Psoas muscle (tissue), 8 donors: ENCODE results near the gene DACH1. TPM values are rescaled to one million over a fixed set of nuclear protein-coding genes. Genes with fewer than 3 reads are reported as not detected.

Source experiments
- ATAC-seq, 4 donors: fragments of 200-7000 bp; cut with Tn5 transposase; one replicate each; pipeline ENCODE4 v1.9.1; 2020; ENCODE audit warnings: moderate library complexity in 3 of 4, mild to moderate bottlenecking in 2 of 4
- DNase-seq, 2 donors: peaks; one replicate each; pipeline ENCODE4 v3.0.0-alpha.2; 2020
- H3K27ac ChIP-seq: fragments of 200-600 bp; one replicate; pipeline ENCODE4 v1.8.0; 2022
- H3K27me3 ChIP-seq, 3 donors: fragments of 200-600 bp in 1 of 3; one replicate each; pipeline versions ENCODE4 v1.6.1 to v1.8.0; 2013 to 2022; ENCODE audit warnings: low read length in 2 of 3, mild to moderate bottlenecking in 2 of 3, moderate library complexity in 1 of 3; ENCODE audit not compliant: insufficient read depth in 3 of 3
- H3K36me3 ChIP-seq, 2 donors: fragments of 200-600 bp in 1 of 2; one replicate each; pipeline versions ENCODE4 v1.6.1 to v1.8.0; 2013 to 2022; ENCODE audit warnings: low read depth in 1 of 2, mild to moderate bottlenecking in 1 of 2, moderate library complexity in 1 of 2; ENCODE audit not compliant: insufficient read depth in 1 of 2
- H3K4me1 ChIP-seq: fragments of 200-600 bp; one replicate; pipeline ENCODE4 v1.8.0; 2022
- H3K4me3 ChIP-seq: fragments of 200-600 bp; one replicate; pipeline ENCODE4 v1.8.0; 2022; ENCODE audit warnings: mild to moderate bottlenecking
- H3K9me3 ChIP-seq: fragments of 200-600 bp; one replicate; pipeline ENCODE4 v1.8.0; 2022
- WGBS, 3 donors: extraction: QIAGEN DNeasy Blood & Tissue Kit; methylation state at CpG; one replicate each; pipeline versions ENCODE4 v1.1.6 to v1.1.7; 2013; 5-methylcytosine and 5-hydroxymethylcytosine counted together
- intact Hi-C, 2 donors: fragments of 100-400 bp; cut with DNase I; formaldehyde crosslinking; loops; one replicate each; pipeline versions ENCODE4 v1.11.0 to v1.14.2; 2022
- polyA plus RNA-seq, 3 donors: library from polyadenylated mRNA; stranded (reverse); fragments of 200-250 nt; gene quantifications; one replicate each; pipeline ENCODE4 v1.2.3, GENCODE V29; 2013
- total RNA-seq, 4 donors: library from RNA; stranded (reverse); fragmentation: NEBNext Ultra II Directional in 2 of 4; extraction: Animal tissue kit (Norgen Biotek cat#: 25700) in 2 of 4; gene quantifications; one replicate each; pipeline versions ENCODE4 v1.2.1 to v1.2.4, GENCODE V29; 2021 to 2023
- TF ChIP-seq, protein P1 (sequence below): fragments of 200-600 bp; IDR thresholded peaks from one replicate; pipeline ENCODE4 v1.8.0; 2022; ENCODE audit warnings: antibody characterized with exemption
- donor health status: healthy with polysubstance abuse.
- donor health status: DM: no; HTN: no; CAD: no; lungs with moderate emphysema.
- donor health status: Bipolar disorder and iron deficiency.
- donor health status: healthy.
- donor health status: DM: yes; HTN: yes; CAD: no.
- donor health status: DM: no; HTN: no; CAD: no.
- donor health status: DM: no; HTN: no; CAD: no.
- donor health status: DM: yes; HTN: yes; CAD: no.

Gene DACH1
- total and polyA plus RNA-seq, 7 donors, result 0.51 to 3.6 (median 1.1) TPM

DNA sequence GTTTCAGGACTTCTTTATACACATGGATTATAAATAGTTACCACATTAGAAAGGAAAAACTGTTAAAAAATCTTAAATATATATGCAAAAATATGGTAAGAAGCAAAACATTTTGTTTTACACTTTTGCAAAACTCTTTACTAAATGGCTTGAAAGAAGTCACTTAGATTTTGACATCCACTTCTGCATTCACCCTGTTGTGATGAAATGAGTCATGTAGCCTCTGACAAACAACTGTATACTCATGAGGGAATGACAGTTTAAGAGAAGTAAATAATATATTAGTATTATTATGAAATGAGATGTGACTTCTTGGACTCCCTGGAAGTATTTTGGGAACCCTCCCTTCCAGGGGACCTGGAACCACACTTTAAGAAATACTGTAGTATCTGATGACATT lies 275.6 kb downstream of the DACH1 start:
- ATAC-seq (no peak), DNase-seq (no peak)
- no peaks in the 10 kb centered on the region for H3K36me3 ChIP-seq
- no peaks in the 10 kb centered on the region for H3K4me1 ChIP-seq
- H3K9me3 ChIP-seq, result no peaks in the 10 kb centered on the region
- H3K27ac ChIP-seq, result no peak overlapping the region
- TF ChIP-seq, protein P1, sequence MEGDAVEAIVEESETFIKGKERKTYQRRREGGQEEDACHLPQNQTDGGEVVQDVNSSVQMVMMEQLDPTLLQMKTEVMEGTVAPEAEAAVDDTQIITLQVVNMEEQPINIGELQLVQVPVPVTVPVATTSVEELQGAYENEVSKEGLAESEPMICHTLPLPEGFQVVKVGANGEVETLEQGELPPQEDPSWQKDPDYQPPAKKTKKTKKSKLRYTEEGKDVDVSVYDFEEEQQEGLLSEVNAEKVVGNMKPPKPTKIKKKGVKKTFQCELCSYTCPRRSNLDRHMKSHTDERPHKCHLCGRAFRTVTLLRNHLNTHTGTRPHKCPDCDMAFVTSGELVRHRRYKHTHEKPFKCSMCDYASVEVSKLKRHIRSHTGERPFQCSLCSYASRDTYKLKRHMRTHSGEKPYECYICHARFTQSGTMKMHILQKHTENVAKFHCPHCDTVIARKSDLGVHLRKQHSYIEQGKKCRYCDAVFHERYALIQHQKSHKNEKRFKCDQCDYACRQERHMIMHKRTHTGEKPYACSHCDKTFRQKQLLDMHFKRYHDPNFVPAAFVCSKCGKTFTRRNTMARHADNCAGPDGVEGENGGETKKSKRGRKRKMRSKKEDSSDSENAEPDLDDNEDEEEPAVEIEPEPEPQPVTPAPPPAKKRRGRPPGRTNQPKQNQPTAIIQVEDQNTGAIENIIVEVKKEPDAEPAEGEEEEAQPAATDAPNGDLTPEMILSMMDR, result no peak
- H3K27me3 ChIP-seq, result no peaks in the 10 kb centered on the region
- H3K4me3 ChIP-seq, result no peak overlapping the region
- intact Hi-C loops, result no loop called here

DNA sequence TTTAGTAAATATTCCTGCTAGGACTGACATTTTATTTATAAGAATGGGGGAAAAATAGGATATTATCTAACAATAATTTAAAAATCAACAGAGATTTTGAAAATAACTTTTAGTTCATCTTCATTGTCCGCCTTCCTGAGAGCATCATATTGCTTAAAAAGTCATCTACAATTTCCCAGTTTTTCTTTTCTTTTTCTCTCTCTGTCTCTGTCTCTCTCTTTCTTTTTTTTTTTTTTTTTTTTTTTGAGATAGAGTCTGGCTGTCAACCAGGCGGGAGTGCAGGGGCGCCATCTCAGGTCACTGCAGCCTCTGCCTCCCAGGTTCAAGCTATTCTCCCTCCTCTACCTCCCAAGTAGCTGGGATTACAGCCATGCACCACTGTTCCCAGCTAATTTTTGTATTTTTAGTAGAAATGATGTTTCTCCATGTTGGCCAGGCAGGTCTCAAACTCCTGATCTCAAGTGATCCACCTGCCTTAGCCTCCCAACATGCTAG lies 276.3 kb downstream of the DACH1 start:
- H3K4me1 ChIP-seq, result no peaks in the 10 kb centered on the region
- no peaks in the 10 kb centered on the region for H3K27me3 ChIP-seq
- no peak overlapping the region for H3K4me3 ChIP-seq
- no peaks in the 10 kb centered on the region for H3K9me3 ChIP-seq
- TF ChIP-seq, protein P1, result no peak
- no peak overlapping the region for H3K27ac ChIP-seq
- WGBS, 3 donors, result 94 to 100% (median 98%) methylated on average over 3 of the region's 3 CpGs
- no peak for ATAC-seq
- no peak for DNase-seq
- no peaks in the 10 kb centered on the region for H3K36me3 ChIP-seq
- intact Hi-C loops, result no loop called here

DNA sequence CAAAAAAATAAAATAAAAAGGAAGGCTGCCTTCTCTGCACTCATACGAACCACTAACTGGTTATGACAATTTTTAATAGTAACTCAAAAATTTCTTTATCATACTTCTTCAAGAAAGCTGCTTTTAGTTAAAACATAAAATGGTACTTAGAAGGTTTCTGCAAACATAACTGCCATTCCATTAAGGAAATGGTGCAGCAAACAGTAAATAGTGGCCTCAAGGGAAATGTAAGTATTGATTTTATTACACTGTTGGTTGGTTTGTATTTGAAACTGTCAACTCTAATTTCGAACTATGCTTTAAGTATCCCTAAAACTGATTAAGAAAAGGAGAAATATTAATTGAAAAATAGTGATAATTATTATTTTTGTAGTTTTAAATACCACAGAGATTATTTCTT lies 278.0 kb downstream of the DACH1 start:
- Histone ChIP-seq H3K27ac (no peak overlapping the region), H3K9me3 (no peaks in the 10 kb centered on the region), H3K36me3 (no peaks in the 10 kb centered on the region), H3K4me3 (no peak overlapping the region), H3K4me1 (no peaks in the 10 kb centered on the region), H3K27me3 (no peaks in the 10 kb centered on the region)
- intact Hi-C loops, result no loop called here
- 75 to 82% (median 81%) methylated on average over 2 of the region's 2 CpGs for WGBS, 3 donors
- no peak for DNase-seq
- no peak for ATAC-seq
- TF ChIP-seq, protein P1, result no peak

DNA sequence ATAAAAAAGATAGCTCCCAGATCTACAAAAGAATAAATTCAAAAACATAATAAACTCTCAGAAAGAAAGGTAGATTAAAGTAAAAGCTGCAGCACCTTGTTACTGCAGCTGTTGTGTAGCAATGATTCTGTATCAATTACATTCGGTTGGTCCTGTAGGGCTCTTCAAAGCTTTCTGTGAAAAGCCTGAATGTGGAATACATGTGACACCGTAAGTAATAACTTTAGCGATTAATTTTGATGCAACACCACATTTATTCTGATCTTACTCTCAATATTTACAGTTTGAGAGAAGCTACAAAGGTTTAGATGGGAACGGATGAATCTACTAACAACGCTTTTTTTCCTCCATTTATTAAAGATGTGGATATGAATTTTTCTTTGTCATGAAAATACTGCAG lies 279.2 kb downstream of the DACH1 start:
- Histone ChIP-seq H3K4me1 (no peaks in the 10 kb centered on the region), H3K9me3 (no peaks in the 10 kb centered on the region), H3K27ac (no peak overlapping the region), H3K27me3 (no peaks in the 10 kb centered on the region), H3K36me3 (no peaks in the 10 kb centered on the region), H3K4me3 (no peak overlapping the region)
- 41 to 51% (median 48%) methylated on average over 5 of the region's 5 CpGs for WGBS, 3 donors
- intact Hi-C loops, result no loop called here
- TF ChIP-seq, protein P1, result no peak
- ATAC-seq, result no peak
- no peak for DNase-seq

DNA sequence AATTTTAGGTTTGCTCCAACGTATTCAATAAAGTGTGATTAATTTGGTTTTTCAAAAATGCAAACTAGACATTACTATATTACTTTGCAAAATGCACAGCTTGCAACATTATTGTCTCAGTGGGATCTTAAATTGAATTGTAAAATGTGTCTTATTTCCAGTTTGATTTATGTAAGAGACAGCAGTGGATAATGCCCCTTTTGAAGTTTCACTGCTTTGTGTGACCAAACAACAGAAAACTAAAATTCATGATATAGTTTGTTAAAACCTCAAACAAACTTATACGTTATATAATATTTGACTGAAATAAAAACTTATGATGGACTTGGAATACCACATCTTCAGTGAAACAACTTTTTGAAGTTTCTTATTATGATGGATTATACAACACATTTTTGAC lies 279.8 kb downstream of the DACH1 start:
- DNase-seq (no peak), ATAC-seq (no peak)
- H3K27ac ChIP-seq, result no peak overlapping the region
- WGBS, 3 donors, result 91 to 95% (median 94%) methylated on average over 2 of the region's 2 CpGs
- no peak overlapping the region for H3K4me3 ChIP-seq
- H3K36me3 ChIP-seq, result no peaks in the 10 kb centered on the region
- TF ChIP-seq, protein P1, result no peak
- H3K9me3 ChIP-seq, result no peaks in the 10 kb centered on the region
- no peaks in the 10 kb centered on the region for H3K27me3 ChIP-seq
- H3K4me1 ChIP-seq, result no peaks in the 10 kb centered on the region
- intact Hi-C loops, result no loop called here
